BJ (cell line): ENCODE data around the gene BCL2. TPM values are rescaled to one million over a fixed set of nuclear protein-coding genes. Genes with fewer than 3 reads are reported as not detected.

ENCODE experiments used
- CTCF ChIA-PET: fragments of 350-600 bp; formaldehyde crosslinking; extraction: SDS; loops from one replicate; lab custom pipeline; 2021; ENCODE audit warnings: antibody characterized with exemption, inconsistent platforms; lab: Yijun Ruan, JAX
- POLR2A ChIA-PET: fragments of 300-600 bp; sonication (Branson Sonifier 250); formaldehyde crosslinking; extraction: SDS; loops from one replicate; lab custom pipeline; 2021; ENCODE audit warnings: antibody characterized with exemption; lab: Charles Lee
- DNase-seq: peaks from one replicate; pipeline ENCODE4 v3.0.0-alpha.2; 2011; ENCODE audit warnings: low read depth
- H3K27me3 ChIP-seq: 2 replicates; pipeline ENCODE4 v1.6.0; 2011; ENCODE audit warnings: low read length; ENCODE audit not compliant: control insufficient read depth, insufficient read depth
- H3K36me3 ChIP-seq: 2 replicates; pipeline ENCODE4 v1.5.1; 2011; ENCODE audit warnings: low read length; ENCODE audit not compliant: control insufficient read depth, insufficient read depth
- H3K4me3 ChIP-seq: 2 replicates; pipeline ENCODE4 v1.5.1; 2011; ENCODE audit warnings: low read depth, mild to moderate bottlenecking, control low read depth, low read length
- polyA plus RNA-seq: library from polyadenylated mRNA; depleted of rRNA; stranded (reverse); fragments of >200 nt; gene quantifications from 2 replicates; pipeline ENCODE4 v1.2.3, GENCODE V29; 2011
- TF ChIP-seq, protein P1 (sequence below): IDR thresholded peaks from 2 replicates; pipeline ENCODE4 v1.5.1; 2011; ENCODE audit warnings: low read depth, mild to moderate bottlenecking, control low read depth, inconsistent platforms, low read length, moderate library complexity; ENCODE audit not compliant: insufficient read depth

The BCL2 gene
- polyA plus RNA-seq, 1 experiment, result 0.15 TPM

DNA sequence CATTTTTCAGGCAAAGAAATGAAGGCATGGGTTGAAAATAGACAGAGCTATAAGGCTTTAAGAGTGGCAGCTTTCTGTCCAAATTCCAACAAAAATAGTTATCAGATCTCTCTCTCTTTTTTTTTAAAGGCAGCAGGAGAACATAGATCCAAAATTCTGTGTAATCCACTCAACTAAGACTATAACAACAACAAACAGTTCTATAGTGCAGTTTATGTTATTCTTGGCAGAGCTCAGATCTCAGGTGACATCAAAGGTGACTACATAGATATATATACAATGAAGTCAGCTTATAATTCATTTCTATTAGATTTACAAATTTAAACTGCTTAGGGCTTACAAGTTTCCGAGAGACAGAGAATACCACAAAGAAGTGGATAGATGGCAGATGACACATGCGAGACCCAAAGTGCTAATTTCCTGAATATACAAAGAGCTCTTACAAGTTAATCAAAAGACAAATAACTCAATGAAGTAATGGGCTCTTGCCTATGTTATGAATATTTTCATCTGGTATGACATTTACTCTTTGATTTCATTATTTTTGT, 223.2 kb downstream of the BCL2 start:
- CTCF ChIA-PET, result no interaction called here
- TF ChIP-seq, protein P1, sequence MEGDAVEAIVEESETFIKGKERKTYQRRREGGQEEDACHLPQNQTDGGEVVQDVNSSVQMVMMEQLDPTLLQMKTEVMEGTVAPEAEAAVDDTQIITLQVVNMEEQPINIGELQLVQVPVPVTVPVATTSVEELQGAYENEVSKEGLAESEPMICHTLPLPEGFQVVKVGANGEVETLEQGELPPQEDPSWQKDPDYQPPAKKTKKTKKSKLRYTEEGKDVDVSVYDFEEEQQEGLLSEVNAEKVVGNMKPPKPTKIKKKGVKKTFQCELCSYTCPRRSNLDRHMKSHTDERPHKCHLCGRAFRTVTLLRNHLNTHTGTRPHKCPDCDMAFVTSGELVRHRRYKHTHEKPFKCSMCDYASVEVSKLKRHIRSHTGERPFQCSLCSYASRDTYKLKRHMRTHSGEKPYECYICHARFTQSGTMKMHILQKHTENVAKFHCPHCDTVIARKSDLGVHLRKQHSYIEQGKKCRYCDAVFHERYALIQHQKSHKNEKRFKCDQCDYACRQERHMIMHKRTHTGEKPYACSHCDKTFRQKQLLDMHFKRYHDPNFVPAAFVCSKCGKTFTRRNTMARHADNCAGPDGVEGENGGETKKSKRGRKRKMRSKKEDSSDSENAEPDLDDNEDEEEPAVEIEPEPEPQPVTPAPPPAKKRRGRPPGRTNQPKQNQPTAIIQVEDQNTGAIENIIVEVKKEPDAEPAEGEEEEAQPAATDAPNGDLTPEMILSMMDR, result no peak
- POLR2A ChIA-PET, result no interaction called here
- H3K36me3 ChIP-seq, result no peaks in the 10 kb centered on the region
- H3K27me3 ChIP-seq, result no peaks in the 10 kb centered on the region
- H3K4me3 ChIP-seq, result no peak overlapping the region
- DNase-seq, result no peak

DNA sequence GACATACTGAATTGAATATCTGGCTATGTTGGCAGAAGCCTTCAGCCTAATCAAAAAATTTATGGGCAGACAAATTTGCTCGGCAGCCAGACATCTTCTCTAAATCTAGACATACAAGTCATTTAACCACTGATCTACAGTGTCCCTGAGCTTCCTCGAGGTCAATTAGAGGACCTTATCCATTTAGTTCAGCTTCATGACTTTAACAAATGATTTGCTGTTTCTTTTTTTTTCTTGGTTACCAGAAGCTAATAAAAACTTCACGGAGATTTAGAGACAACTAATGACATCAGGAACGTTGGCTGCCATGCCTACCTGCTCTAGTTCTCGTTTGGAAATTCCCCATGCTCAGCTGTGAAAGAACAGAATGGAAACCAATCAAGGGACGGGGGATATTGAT, 223.8 kb downstream of the BCL2 start:
- POLR2A ChIA-PET, result no interaction called here
- DNase-seq, result no peak
- CTCF ChIA-PET, result no interaction called here
- Histone ChIP-seq H3K36me3 (no peaks in the 10 kb centered on the region), H3K4me3 (no peak overlapping the region), H3K27me3 (0 out of 2 replicates have a peak, but pooled peaks cover 3% of the 10 kb centered on the region)
- TF ChIP-seq, protein P1, result no peak

DNA sequence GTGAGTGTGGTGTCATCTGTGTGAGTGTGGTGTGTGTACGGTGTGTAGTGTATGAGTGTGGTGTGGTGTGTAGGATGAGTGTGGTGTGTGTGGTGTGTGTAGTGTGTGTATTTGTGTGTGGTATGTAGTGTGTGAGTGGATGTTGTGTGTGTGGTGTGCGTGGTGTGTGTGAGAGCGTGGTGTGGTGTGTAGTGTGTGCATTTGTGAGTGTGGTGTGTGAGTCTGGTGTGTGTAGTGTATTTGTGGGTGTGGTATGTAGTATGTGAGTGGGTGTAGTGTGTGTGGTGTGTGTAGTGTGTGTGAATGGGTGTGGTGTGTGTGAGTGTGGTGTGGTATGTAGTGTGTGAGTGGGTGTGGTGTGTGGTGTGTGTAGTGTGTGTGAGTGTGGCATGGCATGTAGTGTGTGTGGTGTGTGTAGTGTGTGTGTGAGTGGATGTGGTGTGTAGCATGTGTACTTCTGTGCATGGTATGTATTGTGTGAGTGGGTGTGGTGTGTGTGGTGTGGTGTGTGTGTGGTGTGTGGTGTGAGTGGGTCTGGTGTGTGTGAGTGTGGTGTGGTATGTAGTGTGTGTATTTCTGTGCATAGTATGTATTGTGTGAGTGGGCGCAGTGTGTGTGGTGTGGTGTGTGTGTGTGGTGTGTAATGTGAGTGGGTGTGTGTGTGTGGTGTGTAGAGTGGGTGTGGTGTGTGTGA, 227.8 kb downstream of the BCL2 start:
- H3K27me3 ChIP-seq, result 0 out of 2 replicates have a peak, but pooled peaks cover 4% of the 10 kb centered on the region
- no peak overlapping the region for H3K4me3 ChIP-seq
- CTCF ChIA-PET, result no interaction called here
- TF ChIP-seq, protein P1, result no peak
- POLR2A ChIA-PET, result no interaction called here
- no peaks in the 10 kb centered on the region for H3K36me3 ChIP-seq
- no peak for DNase-seq

DNA sequence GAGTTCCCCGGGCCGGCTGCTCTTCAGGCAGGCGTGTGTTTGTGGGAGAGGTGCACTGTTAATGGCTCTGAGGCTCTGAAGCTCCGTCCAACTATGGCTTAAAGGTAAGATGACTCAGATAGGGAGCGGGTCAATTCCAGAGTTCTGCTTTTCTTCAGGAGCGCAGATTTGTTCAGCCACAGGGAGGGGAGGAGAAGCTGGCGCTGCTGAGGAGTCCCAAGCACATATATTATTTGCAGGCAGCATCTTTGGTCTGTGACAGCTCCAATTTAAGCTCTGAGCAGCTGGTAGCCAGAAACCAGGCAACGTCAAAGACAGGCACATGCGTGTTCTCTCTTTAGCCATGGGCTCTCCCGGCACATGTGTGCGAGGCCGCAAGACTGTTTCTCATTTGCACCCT, 229.2 kb downstream of the BCL2 start:
- POLR2A ChIA-PET, result no interaction called here
- Histone ChIP-seq H3K4me3 (no peak overlapping the region), H3K36me3 (no peaks in the 10 kb centered on the region), H3K27me3 (0 out of 2 replicates have a peak, but pooled peaks cover 4% of the 10 kb centered on the region)
- TF ChIP-seq, protein P1, result no peak
- CTCF ChIA-PET, result no interaction called here
- DNase-seq, result no peak

DNA sequence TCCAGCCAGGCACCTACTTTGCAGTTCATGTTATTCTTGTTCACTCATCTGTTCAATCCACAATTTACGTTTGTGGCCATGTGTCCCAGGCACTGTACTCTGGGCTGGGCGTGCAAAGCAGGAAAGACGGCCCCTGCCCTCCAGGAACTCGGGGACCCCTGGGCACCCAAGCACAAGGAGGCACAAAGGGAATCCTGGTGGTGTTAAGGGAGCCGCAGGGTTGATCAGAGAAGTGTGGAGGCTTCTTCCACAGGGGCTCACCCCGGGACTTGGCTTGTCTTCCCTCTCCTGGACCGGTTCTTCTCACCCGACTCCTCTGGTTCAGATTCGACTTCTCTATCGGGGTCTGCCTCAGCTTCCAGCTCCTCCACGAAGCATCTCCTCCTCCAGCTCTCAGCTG, 230.5 kb downstream of the BCL2 start:
- no peak overlapping the region for H3K4me3 ChIP-seq
- 0 out of 2 replicates have a peak, but pooled peaks cover 4% of the 10 kb centered on the region for H3K27me3 ChIP-seq
- no peak for DNase-seq
- POLR2A ChIA-PET, result no interaction called here
- TF ChIP-seq, protein P1, result no peak
- no peaks in the 10 kb centered on the region for H3K36me3 ChIP-seq
- CTCF ChIA-PET, result no interaction called here
